OCI-LY1 (cell line): ENCODE measurements around the gene SQSTM1.

ENCODE experiments used
- H2AFZ ChIP-seq: fragments of 200-600 bp; sonication (generic), shearing (Covaris generic); 2 replicates; pipeline ENCODE4 v1.6.0; 2014; ENCODE audit warnings: antibody characterized with exemption, mild to moderate bottlenecking, low read length
- H3F3A ChIP-seq: fragments of 200-600 bp; sonication (generic), shearing (Covaris generic); 2 replicates; pipeline ENCODE4 v1.6.0; 2014; ENCODE audit warnings: mild to moderate bottlenecking, antibody characterized with exemption, low read length, moderate library complexity; ENCODE audit not compliant: insufficient read depth
- H3K27ac ChIP-seq: fragments of 200-600 bp; sonication (generic); 2 replicates; pipeline ENCODE4 v1.5.1; 2014; ENCODE audit warnings: low read length, mixed run types, mild to moderate bottlenecking, low read depth; ENCODE audit not compliant: poor library complexity, severe bottlenecking
- H3K27me3 ChIP-seq: fragments of 200-600 bp; sonication (generic); 2 replicates; pipeline ENCODE4 v1.6.0; 2014; ENCODE audit warnings: antibody characterized with exemption, mild to moderate bottlenecking, low read length, moderate library complexity; ENCODE audit not compliant: insufficient read depth
- H3K36me3 ChIP-seq: fragments of 200-600 bp; sonication (generic); 2 replicates; pipeline ENCODE4 v1.6.1; 2014; ENCODE audit warnings: mild to moderate bottlenecking, antibody characterized with exemption, low read length, moderate library complexity, mixed read lengths; ENCODE audit not compliant: insufficient read depth
- H3K4me1 ChIP-seq: fragments of 200-600 bp; sonication (generic); 2 replicates; pipeline ENCODE4 v1.5.1; 2014; ENCODE audit warnings: mild to moderate bottlenecking, low read length, moderate library complexity; ENCODE audit not compliant: insufficient read depth, severe bottlenecking
- H3K4me2 ChIP-seq: fragments of 200-600 bp; sonication (generic), shearing (Covaris generic); 2 replicates; pipeline ENCODE4 v1.6.1; 2014; ENCODE audit warnings: low read length
- H3K4me3 ChIP-seq: fragments of 200-600 bp; sonication (generic); 2 replicates; pipeline ENCODE4 v1.5.1; 2014; ENCODE audit warnings: low read length, low read depth, mild to moderate bottlenecking, mixed read lengths; ENCODE audit not compliant: poor library complexity, severe bottlenecking
- H3K79me2 ChIP-seq: fragments of 200-600 bp; shearing (Covaris generic); 2 replicates; pipeline ENCODE4 v1.6.1; 2016; ENCODE audit warnings: mixed run types, low read length, mixed read lengths; ENCODE audit not compliant: insufficient read depth
- H3K9ac ChIP-seq: fragments of 200-600 bp; sonication (generic), shearing (Covaris generic); 2 replicates; pipeline ENCODE4 v1.6.1; 2014; ENCODE audit warnings: mild to moderate bottlenecking, low read length, mixed read lengths
- H3K9me2 ChIP-seq: fragments of 200-600 bp; sonication (generic), shearing (Covaris generic); 2 replicates; pipeline ENCODE4 v1.6.1; 2014; ENCODE audit warnings: low read depth, mild to moderate bottlenecking, low read length, mixed read lengths
- H3K9me3 ChIP-seq: fragments of 200-600 bp; shearing (Covaris generic); 2 replicates; pipeline ENCODE4 v1.6.1; 2014; ENCODE audit warnings: low read length, mixed read lengths
- H4K20me1 ChIP-seq: fragments of 200-600 bp; sonication (generic), shearing (Covaris generic); 2 replicates; pipeline ENCODE4 v1.6.0; 2016; ENCODE audit warnings: mild to moderate bottlenecking, low read length; ENCODE audit not compliant: insufficient read depth
- EZH2 ChIP-seq: fragments of 200-600 bp; sonication (generic), shearing (Covaris generic); IDR thresholded peaks from 2 replicates; pipeline ENCODE4 v1.8.0; 2017; ENCODE audit warnings: borderline replicate concordance, mixed run types, mild to moderate bottlenecking, antibody characterized with exemption, low read length, moderate library complexity, mixed read lengths
- TF ChIP-seq, protein P1 (sequence below): fragments of 200-600 bp; sonication (generic), shearing (Covaris generic); IDR thresholded peaks from 2 replicates; pipeline ENCODE4 v1.5.1; 2017; ENCODE audit warnings: mild to moderate bottlenecking, antibody characterized with exemption, low read length, moderate library complexity, mixed read lengths

Gene SQSTM1

GRCh38 chr5:179837076-179838011 lies 16.6 kb downstream of the SQSTM1 start:
- Histone ChIP-seq H3K79me2 (no peaks in the 10 kb centered on the region), H3K4me1 (no peaks in the 10 kb centered on the region), H3K9ac (no peak overlapping the region), H3K27ac (no peak overlapping the region), H4K20me1 (no peaks in the 10 kb centered on the region), H3F3A (no peaks in the 10 kb centered on the region), H3K9me2 (no peaks in the 10 kb centered on the region), H2AFZ (no peak overlapping the region), H3K9me3 (no peaks in the 10 kb centered on the region), H3K27me3 (no peaks in the 10 kb centered on the region), H3K4me2 (no peak overlapping the region), H3K36me3 (peaks cover 67% of the 10 kb centered on the region), H3K4me3 (no peak overlapping the region)
- TF ChIP-seq EZH2, result no peak
- TF ChIP-seq, protein P1, sequence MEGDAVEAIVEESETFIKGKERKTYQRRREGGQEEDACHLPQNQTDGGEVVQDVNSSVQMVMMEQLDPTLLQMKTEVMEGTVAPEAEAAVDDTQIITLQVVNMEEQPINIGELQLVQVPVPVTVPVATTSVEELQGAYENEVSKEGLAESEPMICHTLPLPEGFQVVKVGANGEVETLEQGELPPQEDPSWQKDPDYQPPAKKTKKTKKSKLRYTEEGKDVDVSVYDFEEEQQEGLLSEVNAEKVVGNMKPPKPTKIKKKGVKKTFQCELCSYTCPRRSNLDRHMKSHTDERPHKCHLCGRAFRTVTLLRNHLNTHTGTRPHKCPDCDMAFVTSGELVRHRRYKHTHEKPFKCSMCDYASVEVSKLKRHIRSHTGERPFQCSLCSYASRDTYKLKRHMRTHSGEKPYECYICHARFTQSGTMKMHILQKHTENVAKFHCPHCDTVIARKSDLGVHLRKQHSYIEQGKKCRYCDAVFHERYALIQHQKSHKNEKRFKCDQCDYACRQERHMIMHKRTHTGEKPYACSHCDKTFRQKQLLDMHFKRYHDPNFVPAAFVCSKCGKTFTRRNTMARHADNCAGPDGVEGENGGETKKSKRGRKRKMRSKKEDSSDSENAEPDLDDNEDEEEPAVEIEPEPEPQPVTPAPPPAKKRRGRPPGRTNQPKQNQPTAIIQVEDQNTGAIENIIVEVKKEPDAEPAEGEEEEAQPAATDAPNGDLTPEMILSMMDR, result no peak

DNA sequence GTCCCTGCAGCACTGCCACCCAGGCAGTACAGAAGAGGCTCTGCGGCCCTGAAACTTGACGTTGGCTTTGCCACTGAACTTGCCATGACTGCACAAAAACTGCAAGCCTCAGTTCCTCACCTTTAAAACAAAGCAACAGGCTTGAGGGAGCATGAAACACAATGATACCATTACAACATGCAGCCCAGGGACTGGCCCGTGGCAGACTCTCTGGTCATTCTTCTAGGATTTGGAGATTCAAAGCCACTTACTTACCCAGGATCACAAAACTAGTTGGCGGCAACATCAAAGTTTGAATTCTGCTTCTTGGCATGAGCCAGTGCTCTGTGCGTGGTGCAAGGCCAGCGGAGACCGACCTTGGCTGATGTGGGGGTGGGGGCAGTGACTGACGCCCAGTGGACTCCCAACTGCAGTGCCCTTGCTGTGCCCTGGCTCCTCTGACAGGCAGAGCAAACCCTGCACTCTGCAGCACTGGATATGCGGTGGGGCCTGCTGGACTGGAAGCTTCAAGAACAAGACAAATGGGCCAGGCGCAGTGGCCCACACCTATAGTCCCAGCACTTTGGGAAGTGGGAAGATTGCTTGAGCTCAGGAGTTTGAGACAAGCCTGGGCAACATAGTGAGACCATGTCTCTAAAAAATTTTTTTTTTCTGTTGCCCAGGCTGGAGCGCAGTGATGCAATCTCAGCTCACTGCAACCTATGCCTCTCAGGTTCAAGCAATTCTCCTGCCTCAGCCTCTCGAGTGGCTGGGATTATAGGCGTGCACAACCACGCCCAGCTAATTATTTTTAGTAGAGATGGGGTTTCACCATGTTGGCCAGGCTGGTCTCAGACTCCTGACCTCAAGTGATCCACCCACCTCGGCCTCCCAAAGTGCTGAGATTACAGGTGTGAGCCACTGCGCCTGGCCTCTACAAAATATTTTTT lies 18.9 kb downstream of the SQSTM1 start:
- Histone ChIP-seq H3K27ac (no peak overlapping the region), H3K36me3 (peaks cover 62% of the 10 kb centered on the region), H3K4me3 (no peak overlapping the region), H3K9ac (no peak overlapping the region), H3K4me2 (no peak overlapping the region), H3K4me1 (no peaks in the 10 kb centered on the region), H3F3A (no peaks in the 10 kb centered on the region), H3K27me3 (no peaks in the 10 kb centered on the region), H3K9me2 (no peaks in the 10 kb centered on the region), H3K9me3 (no peaks in the 10 kb centered on the region), H3K79me2 (no peaks in the 10 kb centered on the region), H4K20me1 (no peaks in the 10 kb centered on the region), H2AFZ (no peak overlapping the region)
- no peak for TF ChIP-seq EZH2
- TF ChIP-seq, protein P1, result no peak

DNA sequence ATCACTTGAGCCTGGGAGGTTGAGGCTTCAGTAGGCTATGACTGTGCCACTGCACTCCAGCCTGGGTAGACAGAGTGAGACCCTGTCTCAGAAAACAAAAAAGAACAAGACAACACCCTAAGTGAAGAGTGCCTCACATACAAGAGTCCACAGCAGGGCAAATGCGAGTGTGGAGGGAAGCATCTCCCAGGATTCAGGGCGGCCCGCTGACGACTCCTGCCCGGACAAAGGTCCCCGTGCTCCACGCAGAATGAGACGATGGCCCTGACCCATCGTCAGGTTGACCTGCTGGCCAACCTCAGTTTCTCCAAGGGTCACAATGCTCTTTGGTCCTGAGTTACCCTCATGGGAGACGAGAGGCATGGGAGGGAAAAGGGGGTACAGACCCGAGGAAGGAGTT lies 19.6 kb downstream of the SQSTM1 start:
- no peaks in the 10 kb centered on the region for H3K4me1 ChIP-seq
- no peaks in the 10 kb centered on the region for H3K79me2 ChIP-seq
- H3K27me3 ChIP-seq, result no peaks in the 10 kb centered on the region
- TF ChIP-seq EZH2, result no peak
- TF ChIP-seq, protein P1, result no peak
- no peak overlapping the region for H2AFZ ChIP-seq
- no peak overlapping the region for H3K9ac ChIP-seq
- no peak overlapping the region for H3K4me2 ChIP-seq
- H3K4me3 ChIP-seq, result no peak overlapping the region
- H4K20me1 ChIP-seq, result no peaks in the 10 kb centered on the region
- H3K9me2 ChIP-seq, result no peaks in the 10 kb centered on the region
- H3K27ac ChIP-seq, result no peak overlapping the region
- H3K9me3 ChIP-seq, result peaks cover 3% of the 10 kb centered on the region
- no peaks in the 10 kb centered on the region for H3F3A ChIP-seq
- peaks cover 64% of the 10 kb centered on the region for H3K36me3 ChIP-seq
